Epithelial cell of proximal tubule (primary cell): ENCODE data around the gene ANXA6. TPM values are rescaled to one million over a fixed set of nuclear protein-coding genes. Genes with fewer than 3 reads are reported as not detected.

Experiments used
- DNase-seq: peaks from one replicate; pipeline ENCODE4 v3.0.0-alpha.2; 2011; ENCODE audit warnings: low read depth
- H3K4me3 ChIP-seq: 2 replicates; pipeline ENCODE4 v1.5.1; 2011; ENCODE audit warnings: low read depth, mild to moderate bottlenecking, low read length
- total RNA-seq: library from RNA; depleted of rRNA; stranded (reverse); fragments of >200 nt; gene quantifications from 2 replicates; pipeline ENCODE4 v1.2.3, GENCODE V29; 2015
- TF ChIP-seq, protein P1 (sequence below): conservative IDR thresholded peaks from 2 replicates; pipeline ENCODE4 v1.5.1; 2012; ENCODE audit warnings: low read depth, mild to moderate bottlenecking, low read length

Gene ANXA6
- total RNA-seq, 1 donor from 2014 or later, result 83.6 TPM

DNA sequence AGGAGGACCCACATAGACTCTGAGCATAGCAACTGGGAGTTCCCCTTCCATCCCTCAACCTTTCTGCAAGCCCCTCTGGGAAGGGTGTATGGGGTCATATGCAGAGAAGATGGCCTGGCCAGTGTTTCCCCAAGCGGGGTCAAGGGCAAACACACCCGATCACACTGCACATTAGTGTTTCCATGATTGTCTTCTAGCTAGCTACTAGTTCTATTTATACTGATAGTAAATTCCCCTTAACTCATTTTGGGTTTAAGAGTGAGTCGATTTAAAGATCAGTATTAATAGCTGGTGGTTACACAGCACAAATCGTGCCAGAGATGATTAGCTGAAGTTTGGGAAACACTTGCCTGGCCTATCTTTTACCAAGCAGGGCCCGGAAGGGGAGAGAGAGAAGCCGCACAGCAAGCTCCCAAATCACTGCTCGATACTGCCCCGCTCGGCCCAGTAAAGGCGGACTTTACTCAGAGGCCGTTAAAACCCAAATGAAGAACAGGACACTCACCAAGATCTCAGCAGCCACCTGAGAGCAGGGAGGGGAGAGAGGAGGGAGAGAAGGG is 47.4 kb downstream of the ANXA6 start:
- no peak for DNase-seq
- H3K4me3 ChIP-seq, result no peak overlapping the region
- TF ChIP-seq, protein P1, sequence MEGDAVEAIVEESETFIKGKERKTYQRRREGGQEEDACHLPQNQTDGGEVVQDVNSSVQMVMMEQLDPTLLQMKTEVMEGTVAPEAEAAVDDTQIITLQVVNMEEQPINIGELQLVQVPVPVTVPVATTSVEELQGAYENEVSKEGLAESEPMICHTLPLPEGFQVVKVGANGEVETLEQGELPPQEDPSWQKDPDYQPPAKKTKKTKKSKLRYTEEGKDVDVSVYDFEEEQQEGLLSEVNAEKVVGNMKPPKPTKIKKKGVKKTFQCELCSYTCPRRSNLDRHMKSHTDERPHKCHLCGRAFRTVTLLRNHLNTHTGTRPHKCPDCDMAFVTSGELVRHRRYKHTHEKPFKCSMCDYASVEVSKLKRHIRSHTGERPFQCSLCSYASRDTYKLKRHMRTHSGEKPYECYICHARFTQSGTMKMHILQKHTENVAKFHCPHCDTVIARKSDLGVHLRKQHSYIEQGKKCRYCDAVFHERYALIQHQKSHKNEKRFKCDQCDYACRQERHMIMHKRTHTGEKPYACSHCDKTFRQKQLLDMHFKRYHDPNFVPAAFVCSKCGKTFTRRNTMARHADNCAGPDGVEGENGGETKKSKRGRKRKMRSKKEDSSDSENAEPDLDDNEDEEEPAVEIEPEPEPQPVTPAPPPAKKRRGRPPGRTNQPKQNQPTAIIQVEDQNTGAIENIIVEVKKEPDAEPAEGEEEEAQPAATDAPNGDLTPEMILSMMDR, result no peak

DNA sequence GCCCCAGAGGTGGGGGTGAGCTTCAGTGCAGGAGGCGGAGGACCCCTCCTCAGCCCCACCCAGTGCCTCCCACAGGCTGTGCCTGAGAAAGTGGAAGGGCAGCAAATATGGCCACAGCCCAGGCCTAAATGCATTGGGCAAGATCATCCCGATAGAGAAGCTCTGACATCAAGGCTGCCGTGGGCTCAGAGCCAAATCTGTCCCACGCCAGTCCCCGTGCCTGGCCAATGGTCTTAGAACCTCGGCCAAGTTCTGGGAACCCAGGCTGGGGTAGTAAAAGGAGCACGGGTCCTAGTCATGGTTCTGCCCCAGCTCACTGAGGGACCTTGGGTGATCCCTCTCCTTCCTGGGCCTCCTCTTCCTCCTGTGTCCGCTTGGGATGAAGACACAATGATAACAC is 49.0 kb downstream of the ANXA6 start:
- no peak for DNase-seq
- TF ChIP-seq, protein P1, result no peak
- no peak overlapping the region for H3K4me3 ChIP-seq

DNA sequence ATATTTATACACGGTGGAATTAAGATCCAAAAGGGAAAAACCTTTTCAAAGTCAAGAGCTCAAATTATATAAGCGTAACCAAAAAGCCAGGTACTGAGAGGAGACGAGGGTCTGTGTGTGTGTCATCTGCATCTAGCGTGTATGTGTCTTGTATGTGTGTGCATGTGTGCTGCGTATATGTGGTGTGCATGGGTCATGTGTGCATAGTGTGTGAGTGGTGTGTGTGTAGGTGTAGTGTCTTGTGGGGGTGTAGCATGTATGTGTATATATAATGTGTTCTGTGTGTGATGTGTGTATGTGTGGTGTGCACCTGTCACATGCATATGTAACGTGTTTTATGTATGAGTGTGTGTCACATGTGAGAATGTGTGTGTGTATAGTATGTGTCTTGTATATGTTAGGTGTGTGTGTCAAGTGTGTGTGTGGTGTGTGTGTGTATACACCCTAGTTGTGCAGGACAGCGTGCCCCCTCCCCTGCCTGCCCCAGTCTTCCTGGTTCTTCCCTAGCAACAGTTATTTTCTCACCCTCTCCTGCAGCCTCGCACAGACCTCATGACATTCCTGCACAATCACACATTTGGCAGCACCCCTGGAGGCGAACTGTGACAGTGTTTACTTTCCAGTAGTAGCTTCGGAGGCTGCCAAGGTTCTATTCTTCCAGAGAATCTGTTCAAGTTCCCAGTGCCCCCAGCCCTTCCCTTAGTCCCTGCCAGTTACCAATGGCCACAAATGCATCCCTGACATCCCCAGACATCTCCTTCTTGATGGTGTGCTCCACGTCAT is 49.6 kb downstream of the ANXA6 start:
- TF ChIP-seq, protein P1, result no peak
- no peak for DNase-seq
- H3K4me3 ChIP-seq, result no peak overlapping the region

DNA sequence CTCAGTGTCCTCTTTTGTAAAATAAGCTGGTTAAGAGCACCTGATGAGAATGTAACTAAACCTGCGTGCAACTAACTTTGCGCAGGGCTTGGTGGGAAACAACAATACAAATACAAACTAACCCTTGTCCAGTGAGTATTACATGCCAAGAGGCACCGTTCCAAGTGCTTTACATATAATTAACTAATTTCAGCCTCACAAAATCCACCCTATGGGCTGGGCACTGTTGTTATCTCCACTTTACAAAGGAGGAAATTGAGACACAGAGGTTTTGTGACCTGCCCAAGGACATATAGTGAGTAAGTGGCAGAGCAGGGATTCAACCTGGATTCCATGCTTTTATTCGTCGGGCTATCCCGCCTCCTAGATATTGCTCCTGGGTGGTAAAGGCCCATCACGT is 50.5 kb downstream of the ANXA6 start:
- H3K4me3 ChIP-seq, result no peak overlapping the region
- no peak for DNase-seq
- TF ChIP-seq, protein P1, result no peak

DNA sequence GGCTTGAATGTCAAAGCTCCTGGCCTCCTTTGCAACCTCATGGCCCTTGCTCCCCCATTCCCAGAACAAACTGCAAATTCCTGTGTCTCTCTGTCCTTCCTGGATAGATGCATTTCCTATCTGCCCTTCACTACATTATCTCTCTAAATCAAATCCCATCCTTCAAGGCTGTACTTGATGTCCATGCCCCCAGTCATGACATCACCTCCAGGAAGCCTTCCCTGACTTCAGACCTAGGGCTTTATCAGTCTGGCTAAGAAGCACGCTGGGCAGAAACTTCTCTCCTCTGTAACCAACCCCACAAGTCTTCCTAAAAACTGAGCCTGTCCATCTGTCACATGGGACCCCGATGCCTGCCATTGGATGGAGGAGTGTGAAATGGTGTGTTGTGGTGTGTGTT is 51.1 kb downstream of the ANXA6 start:
- TF ChIP-seq, protein P1, result no peak
- H3K4me3 ChIP-seq, result no peak overlapping the region
- no peak for DNase-seq

DNA sequence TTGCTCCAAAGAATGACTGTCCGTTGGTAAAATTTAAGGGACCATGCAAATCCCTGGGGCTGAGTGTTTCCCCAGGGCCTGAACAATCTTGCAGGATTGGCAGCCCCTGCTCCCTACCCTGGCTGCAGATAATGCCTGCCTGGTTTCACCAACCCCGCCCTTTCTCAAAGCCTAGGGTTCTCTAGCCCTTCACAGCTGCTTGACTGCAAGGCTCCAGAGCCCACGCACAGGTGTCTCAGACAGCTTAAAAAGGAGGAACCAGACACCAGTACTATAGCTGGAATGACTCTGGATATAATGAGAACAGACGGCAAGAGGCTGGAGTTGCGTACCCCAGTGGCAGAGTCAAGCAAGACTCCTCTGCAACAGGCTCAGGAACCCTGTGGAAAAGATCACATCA is 51.5 kb downstream of the ANXA6 start:
- TF ChIP-seq, protein P1, result no peak
- no peak overlapping the region for H3K4me3 ChIP-seq
- DNase-seq, result no peak

DNA sequence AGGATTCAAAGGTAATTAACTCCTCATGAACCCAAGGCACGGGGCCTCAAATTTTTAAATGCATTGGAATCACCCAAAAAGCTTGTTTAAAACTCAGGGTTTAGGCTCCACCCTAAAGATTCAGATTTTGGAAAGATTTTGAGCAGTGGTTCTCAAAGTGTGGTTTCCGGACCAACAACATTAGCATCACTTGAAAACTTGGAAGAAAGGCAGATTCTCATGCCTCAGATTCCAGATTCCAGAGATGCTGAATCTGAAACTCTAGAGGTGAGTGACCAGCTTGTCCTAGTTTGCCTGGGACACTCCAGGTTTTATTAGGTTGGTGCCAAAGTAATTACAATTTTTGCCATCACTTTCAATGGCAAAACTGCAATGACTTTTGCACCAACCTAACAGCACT is 52.0 kb downstream of the ANXA6 start:
- TF ChIP-seq, protein P1, result no peak
- H3K4me3 ChIP-seq, result no peak overlapping the region
- DNase-seq, result no peak
